HG02571 (cell line): Measurements from ENCODE around the gene TCF23.
A peak's percentile ranks its signal among the peaks of the same experiment; 100 is the strongest.
"Not testable (repeated sequence)": the region's sequence is repeated elsewhere in the genome, so short reads cannot be mapped to it uniquely, and the experiment has no call there.

Source experiments
- ATAC-seq: cut with Tn5 transposase; IDR thresholded peaks from one replicate; pipeline ENCODE4 v1.9.1; 2021; ENCODE audit warnings: mild to moderate bottlenecking, moderate library complexity; ENCODE audit not compliant: unreplicated experiment

TCF23 gene

DNA sequence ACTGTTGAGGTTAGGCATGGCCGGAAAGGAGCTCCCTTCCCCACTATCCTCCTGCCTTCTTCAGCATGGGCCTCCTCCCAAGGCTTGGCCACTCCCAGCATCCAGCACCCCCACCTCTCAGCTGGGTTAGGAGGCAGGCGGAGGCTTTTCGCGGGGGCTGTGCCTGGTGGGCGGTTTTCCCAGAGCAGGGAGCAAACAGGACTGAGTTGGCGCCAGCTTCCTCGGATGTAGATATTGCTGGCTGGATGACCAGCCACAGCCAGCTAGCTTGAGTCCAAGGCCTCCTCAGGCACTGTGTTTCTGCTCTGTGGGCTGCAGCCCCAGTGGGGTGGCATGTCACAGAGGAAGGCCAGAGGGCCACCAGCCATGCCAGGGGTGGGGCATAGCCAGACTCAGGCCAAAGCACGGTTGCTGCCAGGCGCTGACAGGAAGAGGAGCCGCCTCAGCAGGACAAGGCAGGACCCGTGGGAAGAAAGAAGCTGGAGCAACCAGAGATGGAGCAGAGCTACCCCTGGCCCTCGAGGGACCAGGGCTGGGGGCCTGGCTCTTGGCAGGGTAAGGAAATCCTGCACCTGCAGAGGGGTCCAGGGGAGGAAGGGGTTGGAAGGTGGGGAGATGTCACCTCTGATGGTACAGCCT lies at the start of gene TCF23:
TCF23 (plus strand) TSS at position 204 of the 639 bp plus-strand sequence; CDS start at position 334, 130 bp downstream.
- ATAC-seq, result no peak

DNA sequence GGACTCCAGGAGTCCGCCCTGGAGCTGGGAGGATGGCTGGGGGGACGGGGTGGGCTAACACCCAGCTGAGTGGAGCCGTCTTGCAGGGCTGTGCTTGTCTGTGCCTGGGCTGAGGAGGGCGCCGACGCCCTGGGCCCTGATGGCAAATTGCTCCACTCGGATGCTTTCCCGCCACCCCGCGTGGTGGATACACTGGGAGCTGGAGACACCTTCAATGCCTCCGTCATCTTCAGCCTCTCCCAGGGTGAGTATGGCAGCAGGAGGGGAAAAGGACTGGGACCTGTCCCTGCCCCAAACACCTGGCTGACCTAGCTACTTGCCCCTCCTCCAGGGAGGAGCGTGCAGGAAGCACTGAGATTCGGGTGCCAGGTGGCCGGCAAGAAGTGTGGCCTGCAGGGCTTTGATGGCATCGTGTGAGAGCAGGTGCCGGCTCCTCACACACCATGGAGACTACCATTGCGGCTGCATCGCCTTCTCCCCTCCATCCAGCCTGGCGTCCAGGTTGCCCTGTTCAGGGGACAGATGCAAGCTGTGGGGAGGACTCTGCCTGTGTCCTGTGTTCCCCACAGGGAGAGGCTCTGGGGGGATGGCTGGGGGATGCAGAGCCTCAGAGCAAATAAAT lies 49.4 kb upstream of the TCF23 start:
- no peak for ATAC-seq

DNA sequence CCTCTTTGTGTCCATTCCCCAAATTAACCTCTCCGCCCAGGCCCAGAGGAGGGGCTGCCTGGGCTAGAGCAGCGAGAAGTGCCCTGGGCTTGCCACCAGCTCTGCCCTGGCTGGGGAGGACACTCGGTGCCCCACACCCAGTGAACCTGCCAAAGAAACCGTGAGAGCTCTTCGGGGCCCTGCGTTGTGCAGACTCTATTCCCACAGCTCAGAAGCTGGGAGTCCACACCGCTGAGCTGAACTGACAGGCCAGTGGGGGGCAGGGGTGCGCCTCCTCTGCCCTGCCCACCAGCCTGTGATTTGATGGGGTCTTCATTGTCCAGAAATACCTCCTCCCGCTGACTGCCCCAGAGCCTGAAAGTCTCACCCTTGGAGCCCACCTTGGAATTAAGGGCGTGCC lies 48.8 kb upstream of the TCF23 start:
- no peak for ATAC-seq

DNA sequence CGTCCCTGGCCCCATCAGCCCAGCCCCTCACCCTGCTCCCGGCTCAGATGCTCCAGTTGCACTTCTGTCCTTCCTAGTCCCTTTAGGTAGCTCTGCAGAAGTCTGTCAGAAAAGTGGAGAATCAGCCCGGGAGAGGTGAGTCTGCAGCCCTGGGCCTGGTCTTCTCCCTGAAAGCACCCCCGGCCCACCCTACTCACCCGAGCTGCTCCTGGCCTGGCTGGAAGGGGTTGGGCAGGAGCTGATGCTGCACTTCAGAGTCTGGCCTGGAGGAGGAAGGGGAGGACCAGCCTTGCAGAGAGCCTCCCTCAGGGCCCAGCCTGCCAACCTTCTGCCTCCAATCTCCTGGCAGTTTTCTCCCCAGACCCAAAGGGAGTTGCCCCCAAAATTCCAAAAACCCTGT lies 46.5 kb upstream of the TCF23 start:
- ATAC-seq, result no peak

DNA sequence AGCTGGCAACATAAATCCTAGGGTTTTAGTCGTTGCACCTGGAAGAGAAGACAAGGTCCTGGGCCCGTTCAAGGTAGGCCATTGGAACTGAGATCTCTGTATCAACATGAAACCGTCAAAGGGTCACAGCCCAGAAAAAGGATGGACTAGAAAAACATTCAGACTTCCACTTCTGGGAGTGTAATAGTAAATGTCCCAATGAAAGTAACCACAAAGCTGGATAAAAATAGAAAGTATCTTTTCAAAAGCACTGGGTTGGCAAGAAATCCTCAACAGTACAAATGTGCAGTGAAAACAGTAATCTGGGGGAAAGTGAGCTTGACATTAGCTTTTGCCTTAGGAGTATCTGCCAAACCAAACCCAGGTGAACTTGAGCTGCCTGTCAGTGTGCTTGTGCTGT lies 42.8 kb upstream of the TCF23 start:
- no peak for ATAC-seq

DNA sequence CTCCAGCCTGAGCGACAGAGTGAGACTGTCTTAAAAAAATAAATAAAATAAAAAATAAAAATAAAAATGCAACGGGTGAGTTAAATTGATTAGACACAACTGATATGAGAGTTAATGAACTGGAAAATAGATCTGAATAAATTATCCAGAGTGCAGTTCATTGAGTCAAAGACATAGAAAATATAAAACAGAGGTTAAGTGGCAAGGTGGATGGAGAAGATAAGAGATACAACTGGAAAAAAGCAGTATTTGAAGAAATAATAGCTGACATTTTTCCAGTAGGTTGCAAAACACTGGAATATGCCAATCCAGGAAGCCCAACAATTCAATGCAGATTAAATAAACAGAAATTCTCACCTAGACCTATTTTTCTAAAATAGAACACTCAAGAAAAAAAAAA lies 40.6 kb upstream of the TCF23 start:
- ATAC-seq, result no peak

DNA sequence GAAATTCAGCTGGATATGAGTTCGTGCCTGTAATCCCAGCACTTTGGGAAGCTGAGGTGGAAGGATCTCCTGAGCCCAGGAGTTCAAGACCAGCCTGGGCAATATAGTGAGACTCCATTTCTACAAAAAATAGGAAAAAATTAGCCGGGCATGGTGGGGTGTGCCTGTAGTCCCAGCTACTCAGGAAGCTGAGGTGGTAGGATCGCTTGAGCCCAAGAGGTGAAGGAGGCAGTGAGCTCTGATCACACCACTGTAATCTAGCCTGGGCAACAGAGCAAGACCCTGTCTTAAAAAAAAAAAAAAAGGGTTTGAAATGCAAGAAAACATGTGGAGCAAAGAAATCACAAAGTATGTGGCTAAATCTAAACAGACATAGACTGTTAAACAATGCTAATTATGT lies 39.7 kb upstream of the TCF23 start:
- no peak for ATAC-seq

DNA sequence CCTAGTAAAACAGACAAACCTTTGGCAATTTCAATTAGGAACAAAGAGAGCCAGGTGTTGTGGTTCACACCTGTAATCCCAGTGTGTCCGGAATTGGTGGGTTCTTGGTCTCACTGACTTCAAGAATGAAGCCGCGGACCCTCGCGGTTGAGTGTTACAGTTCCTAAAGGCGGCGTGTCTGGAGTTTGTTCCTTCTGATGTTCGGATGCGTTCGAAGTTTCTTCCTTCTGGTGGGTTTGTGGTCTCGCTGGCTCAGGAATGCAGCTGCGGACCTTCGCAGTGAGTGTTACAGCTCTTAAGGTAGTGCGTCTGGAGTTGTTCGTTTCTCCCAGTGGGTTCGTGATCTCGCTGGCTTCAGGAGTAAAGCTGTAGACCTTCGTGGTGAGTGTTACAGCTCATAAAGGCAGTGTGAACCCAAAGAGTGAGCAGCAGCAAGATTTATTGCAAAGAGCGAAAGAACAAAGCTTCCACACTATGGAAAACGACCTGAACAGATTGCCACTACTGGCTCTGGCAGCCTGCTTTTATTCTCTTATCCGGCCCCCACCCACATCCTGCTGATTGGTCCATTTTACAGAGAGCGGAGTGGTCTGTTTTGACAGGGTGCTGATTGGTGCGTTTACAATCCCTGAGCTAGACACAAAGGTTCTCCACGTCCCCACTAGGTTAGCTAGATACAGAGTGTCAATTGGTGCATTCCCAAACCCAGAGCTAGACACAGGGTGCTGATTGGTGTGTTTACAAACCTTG lies 38.0 kb upstream of the TCF23 start:
- ATAC-seq, result not testable (repeated sequence)

DNA sequence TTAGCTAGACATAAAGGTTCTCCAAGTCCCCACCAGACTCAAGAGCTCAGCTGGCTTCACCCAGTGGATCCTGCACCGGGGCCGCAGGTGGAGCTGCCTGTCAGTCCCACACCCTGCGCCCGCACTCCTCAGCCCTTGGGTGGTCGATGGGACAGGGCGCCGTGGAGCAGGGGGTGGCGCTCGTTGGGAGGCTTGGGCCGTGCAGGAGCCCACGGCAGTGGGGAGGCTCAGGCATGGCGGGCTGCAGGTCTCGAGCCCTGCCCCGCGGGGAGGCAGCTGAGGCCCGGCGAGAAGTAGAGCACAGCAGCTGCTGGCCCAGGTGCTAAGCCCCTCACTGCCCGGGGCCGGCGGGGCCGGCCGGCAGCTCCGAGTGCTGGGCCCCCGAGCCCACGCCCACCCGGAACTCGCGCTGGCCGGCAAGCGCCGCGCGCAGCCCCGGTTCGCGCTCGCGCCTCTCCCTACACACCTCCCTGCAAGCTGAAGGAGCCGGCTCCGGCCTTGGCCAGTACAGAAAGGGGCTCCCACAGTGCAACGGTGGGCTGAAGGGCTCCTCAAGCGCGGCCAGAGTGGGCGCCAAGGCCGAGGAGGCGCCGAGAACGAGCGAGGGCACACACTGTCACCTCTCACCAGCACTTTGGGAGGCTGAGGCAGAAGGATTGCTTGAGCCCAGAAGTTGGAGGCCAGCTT lies 37.3 kb upstream of the TCF23 start:
- ATAC-seq, result not testable (repeated sequence)

DNA sequence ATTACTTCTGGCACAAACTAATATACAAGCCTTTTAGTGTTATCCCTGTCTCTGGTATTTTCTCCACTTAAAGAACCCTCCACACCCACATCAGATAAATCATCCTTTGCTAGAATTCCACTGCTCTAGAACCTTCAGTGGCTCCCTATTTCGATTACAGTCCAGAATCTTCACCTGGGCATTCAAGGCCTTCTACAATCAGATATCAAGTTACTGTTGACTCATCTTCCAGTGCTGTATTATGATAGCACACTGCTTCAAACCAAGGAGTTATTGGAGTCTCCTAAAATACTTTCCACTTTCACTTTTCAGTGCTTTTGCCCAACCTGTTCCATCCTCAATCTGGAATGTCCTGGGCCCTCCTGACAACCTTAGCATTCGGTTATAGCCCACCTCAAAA lies 33.3 kb upstream of the TCF23 start:
- ATAC-seq, result no peak

DNA sequence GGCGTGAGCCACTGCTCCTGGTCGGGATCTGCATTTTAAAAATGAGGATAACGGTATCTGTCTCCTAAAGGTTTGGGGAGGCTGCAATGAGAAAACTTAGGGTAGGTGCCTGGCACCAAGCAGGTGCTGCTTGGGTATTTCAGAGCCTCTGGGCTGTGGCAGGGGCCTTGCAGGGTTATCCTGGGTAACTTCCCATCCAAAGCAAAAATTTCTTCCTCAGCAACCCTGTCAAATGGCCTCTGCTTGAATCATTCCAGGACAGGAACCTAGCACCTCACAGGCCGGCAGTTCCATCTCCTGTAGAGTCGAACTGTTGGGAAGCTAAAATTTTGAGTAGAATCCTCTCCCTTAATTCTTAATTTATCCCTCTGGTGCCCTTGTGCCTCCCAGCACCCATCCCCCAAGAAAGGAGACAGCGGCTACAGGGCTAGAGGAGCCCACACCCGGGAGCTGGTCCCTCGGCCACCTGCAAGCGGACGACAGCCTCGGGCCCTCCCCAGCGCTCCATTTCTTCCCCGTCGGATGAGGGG lies 30.7 kb upstream of the TCF23 start:
- no peak for ATAC-seq

DNA sequence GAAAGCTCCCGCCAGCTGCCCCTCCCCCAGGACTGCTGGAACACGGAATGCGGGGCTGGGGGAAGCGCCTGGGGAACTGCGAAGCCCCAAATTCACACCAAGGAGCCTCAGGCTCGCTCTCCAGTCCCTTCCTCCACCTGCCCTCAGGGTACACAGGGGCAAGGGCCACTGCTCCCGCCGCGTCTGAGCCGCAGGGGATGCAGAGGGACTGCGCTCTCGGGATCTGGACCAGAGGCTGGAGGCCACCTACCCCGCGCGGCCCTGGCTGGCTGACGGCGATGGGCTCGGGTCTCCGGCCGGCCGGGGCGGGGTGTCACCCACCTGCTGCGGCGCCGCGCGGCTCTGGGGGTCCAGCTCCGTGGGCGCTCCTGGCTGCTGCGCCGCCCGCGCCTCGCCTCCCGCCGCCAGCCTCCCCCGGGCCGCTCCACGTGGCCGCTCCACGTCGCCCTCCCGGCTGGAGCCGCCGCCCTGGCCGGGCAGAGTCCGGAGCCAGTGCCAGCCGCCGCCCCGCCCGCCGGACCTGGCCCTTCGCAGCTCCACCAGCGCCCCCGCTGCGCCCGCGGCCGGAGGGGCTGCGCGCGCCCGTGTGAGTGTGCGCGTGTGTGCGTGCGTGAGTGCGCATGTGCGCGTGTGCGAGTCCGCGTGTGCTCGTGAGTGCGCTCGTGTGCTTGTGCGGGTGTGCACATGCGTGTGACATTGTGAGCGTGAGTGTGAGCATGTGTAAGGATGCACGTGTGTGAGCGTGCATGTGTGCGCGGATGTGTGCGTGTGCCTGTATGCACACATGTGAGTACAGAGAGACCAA lies 30.1 kb upstream of the TCF23 start, which contains the start of gene CGREF1:
CGREF1 (minus strand) TSS at position 604 of the 805 bp plus-strand sequence. CDS start 14,762 bp downstream, outside the sequence.
- no peak for ATAC-seq

DNA sequence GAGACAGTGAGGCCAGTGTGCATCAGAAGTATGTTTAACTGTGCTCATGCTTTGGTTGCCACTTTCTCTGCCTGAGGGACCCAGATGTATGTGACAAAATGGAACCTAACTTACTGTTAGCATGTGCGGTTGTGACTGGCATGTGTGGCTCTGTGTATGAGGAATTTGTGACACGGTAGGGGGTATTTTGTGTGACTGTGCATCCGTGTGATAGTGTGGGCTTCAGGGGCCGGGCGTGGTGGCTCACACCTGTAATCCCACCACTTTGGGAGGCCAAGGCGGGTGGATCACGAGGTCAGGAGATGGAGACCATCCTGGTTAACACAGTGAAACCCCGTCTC lies 29.5 kb upstream of the TCF23 start:
- ATAC-seq, result not testable (repeated sequence)

DNA sequence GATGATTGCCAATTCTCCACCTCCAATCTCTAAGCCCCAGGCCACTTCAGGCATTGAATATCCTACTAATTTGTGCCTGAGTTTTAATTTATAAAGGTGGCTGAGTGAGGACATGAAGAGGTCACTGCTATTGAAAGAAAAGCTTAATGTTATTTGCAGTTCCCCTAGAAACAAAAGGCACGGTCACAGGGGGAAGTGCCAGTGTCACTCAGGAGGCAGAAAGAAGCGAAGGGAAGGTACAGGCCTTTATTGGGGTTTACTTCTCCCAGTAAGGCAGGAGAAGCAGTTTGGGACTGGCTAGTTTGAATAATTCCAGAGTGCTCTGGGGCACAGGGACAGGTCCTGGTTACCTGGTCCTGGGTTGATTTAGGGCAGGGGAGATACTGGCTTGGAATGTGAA lies 26.9 kb upstream of the TCF23 start:
- no peak for ATAC-seq

DNA sequence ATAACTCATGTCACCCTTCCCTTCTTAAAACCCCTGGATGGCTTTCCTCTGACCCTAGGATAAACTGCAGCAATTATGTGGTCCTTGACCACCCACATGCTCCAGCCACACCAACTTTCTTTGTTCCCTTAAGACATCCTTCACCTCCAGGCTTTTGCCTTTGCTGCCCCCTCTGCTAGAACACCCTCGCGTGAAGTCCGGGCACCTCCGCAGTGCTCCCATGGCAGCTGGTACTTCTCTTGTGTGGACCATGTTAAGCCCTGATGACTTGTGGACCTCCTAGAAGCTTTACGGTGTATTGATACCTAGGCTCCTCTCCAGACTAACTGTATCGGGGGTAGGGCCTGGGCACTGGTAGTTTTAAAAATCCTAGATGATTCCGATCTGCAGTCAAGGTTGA lies 26.0 kb upstream of the TCF23 start:
- no peak for ATAC-seq

DNA sequence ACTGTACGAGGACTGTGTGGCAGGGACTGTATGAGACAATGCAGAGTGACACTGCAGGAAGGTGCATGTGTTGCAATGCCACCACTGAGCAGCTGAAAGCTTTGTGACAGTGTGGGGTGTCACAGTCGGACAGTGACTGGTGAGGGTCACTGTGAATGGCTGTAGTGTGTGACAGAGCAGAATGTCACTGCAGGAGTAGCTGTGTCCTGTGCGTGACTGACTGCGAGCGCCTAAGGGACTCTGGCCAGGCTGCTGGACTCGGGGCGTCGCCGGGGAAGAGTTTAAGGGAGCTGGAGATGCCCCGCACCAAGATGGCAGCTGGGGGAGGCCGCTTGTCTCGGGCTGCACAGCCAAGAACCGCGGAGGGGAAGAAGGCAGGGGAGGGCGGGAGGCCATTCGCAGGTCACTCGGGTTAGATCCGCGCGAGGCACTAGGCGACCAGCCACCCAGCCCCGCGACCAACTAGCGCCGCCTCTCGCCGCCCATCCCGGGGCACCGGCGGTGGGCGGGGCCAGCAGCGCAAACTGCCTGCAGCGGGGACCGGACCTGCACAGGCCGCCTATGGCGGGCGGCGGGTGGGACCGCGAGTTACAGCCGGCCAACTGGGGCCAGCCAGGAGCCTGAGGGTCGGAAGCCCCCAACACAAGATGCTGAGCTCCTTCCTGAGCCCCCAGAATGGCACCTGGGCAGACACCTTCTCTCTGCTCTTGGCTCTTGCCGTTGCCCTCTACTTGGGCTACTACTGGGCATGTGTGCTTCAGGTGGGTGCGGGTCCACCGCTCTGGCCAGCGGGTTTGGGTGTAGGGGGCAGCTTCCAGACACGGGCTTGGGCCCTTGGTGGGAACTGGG lies 25.3 kb upstream of the TCF23 start, which contains the start of gene ABHD1:
ABHD1 (plus strand) TSS at position 514 of the 849 bp plus-strand sequence; CDS start at position 648, 134 bp downstream.
- peak; percentile 59 for ATAC-seq

DNA sequence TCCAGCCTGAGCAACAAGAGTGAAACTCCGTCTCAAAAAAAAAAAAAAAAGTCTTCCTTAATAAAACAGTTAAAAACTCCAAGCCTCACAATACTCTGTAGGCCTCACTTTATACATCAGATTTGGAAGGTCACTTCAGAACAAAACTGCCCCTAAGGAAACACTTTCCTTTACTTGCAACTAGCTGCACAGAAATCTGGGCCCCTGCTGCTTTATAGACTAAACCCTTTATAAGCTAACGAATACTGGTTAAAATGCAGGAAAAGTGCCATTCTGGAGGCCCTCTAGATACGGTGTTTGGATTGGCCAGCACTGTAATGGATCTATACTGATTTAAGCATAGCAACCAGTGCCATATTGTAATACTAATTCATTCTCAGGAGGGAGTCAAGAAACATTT lies 23.7 kb upstream of the TCF23 start:
- no peak for ATAC-seq

DNA sequence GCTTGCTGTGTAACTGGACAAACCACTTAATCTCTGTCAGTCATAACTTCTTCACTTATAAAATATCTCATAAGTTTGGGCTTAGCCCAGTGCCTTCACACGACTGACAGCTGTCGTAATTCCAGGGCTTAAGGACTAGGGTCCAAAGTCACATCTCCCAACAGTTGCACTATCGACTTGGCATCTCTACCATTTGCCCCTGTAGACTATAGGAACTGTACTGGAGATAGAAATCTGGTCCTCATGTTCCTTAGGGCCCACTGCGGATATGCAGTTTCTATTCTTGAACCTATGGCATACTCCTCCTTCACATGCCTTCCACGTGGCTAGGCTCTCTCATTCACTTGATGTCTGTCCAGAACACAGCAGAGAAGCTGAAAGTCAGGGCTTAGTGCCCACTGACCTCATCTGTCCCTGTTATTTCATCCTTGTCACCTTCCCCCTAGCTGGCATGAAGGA lies 22.5 kb upstream of the TCF23 start:
- ATAC-seq, result no peak
